NCI-H2107 treated with DMSO at 0.1 percent for 48 hours (cell line): Measurements from ENCODE around the gene PITPNM3.

Experiments
- DNase-seq: peaks from one replicate; lab custom pipeline; 2025; ENCODE audit not compliant: unreplicated experiment; lab: John Stamatoyannopoulos, UW

The PITPNM3 gene

GRCh38 chr17:6465206-6466003, 91.0 kb downstream of the PITPNM3 start:
- DNase-seq, result no peak

- DNase-seq, result no peak
Observed at GRCh38 chr17:6464446-6465041, 91.8 kb downstream of the PITPNM3 start.

GRCh38 chr17:6463616-6464445, 92.5 kb downstream of the PITPNM3 start:
- no peak for DNase-seq

GRCh38 chr17:6462692-6463091, 93.7 kb downstream of the PITPNM3 start:
- no peak for DNase-seq

- no peak for DNase-seq
Observed at GRCh38 chr17:6461792-6462524, 94.4 kb downstream of the PITPNM3 start.

- DNase-seq, result no peak
Observed at GRCh38 chr17:6461246-6461645, 95.1 kb downstream of the PITPNM3 start.

GRCh38 chr17:6460531-6461161, 95.7 kb downstream of the PITPNM3 start:
- no peak for DNase-seq

- no peak for DNase-seq
Observed at GRCh38 chr17:6458460-6458950, 97.8 kb downstream of the PITPNM3 start.

GRCh38 chr17:6457688-6458459, 98.5 kb downstream of the PITPNM3 start:
- no peak for DNase-seq

GRCh38 chr17:6456914-6457687, 99.3 kb downstream of the PITPNM3 start:
- no peak for DNase-seq

- DNase-seq, result no peak
Observed at GRCh38 chr17:6456321-6456720, 100.0 kb downstream of the PITPNM3 start.

GRCh38 chr17:6455321-6455705, 101.0 kb downstream of the PITPNM3 start:
- DNase-seq, result no peak

GRCh38 chr17:6454495-6455320, 101.6 kb downstream of the PITPNM3 start:
- DNase-seq, result no peak

- DNase-seq, result no peak
Observed at GRCh38 chr17:6453279-6454024, 102.9 kb downstream of the PITPNM3 start.

- DNase-seq, result no peak
Observed at GRCh38 chr17:6452471-6453266, 103.7 kb downstream of the PITPNM3 start.

GRCh38 chr17:6450926-6451832, 105.2 kb downstream of the PITPNM3 start:
- no peak for DNase-seq
